GM12878 (cell line): ENCODE data around the gene GNLY. TPM values are rescaled to one million over a fixed set of nuclear protein-coding genes. Genes with fewer than 3 reads are reported as not detected.

Experiments used
- ATAC-seq: fragments of 200-7000 bp; cut with Tn5 transposase; 3 replicates; pipeline ENCODE4 v1.9.1; 2020; ENCODE audit warnings: mild to moderate bottlenecking, moderate library complexity
- BruUV-seq: library from RNA; stranded (reverse); fragments of 400-500 nt; replicated peaks from 2 replicates; lab custom pipeline; 2021; lab: Mats Ljungman, UMichigan
- CTCF ChIA-PET: fragments of 300-600 bp; sonication (Branson Sonifier 250); formaldehyde crosslinking; extraction: SDS; loops from one replicate; lab custom pipeline; 2021; ENCODE audit warnings: inconsistent platforms; lab: Yijun Ruan, JAX
- POLR2A ChIA-PET: fragments of 350-600 bp; formaldehyde crosslinking; extraction: SDS; loops from one replicate; lab custom pipeline; 2021; ENCODE audit warnings: inconsistent platforms; lab: Charles Lee
- RAD21 ChIA-PET: fragments of 300-600 bp; sonication (Branson Sonifier 250); formaldehyde crosslinking; loops from one replicate; lab custom pipeline; 2023; ENCODE audit warnings: antibody characterized with exemption; ENCODE audit not compliant: unreplicated experiment; lab: Charles Lee
- SMC1A ChIA-PET: fragments of 300-600 bp; sonication (Branson Sonifier 250); formaldehyde crosslinking; loops from one replicate; lab custom pipeline; 2023; ENCODE audit not compliant: unreplicated experiment, uncharacterized antibody; lab: Charles Lee
- DNase-seq: peaks from one replicate; pipeline ENCODE4 v3.0.0-alpha.2; 2011; ENCODE audit warnings: low read depth, low spot score
- FAIRE-seq: peaks from 3 replicates; lab custom pipeline; 2011; peaks lifted over from hg19 to GRCh38; lab: Jason Lieb, UNC
- H2AFZ ChIP-seq: 2 replicates; pipeline ENCODE4 v1.6.0; 2011; ENCODE audit warnings: low read depth, low read length, control low read depth; ENCODE audit not compliant: control insufficient read depth
- H3K27ac ChIP-seq: 2 replicates; pipeline ENCODE4 v1.5.1; 2011; ENCODE audit warnings: control low read depth; ENCODE audit not compliant: control insufficient read depth, insufficient read depth
- H3K27me3 ChIP-seq, 2 experiments: replicated peaks in 1 of 2; 2 replicates each; pipeline versions ENCODE4 v1.6.0 to v1.6.1; 2011; ENCODE audit warnings: low read length in 1 of 2; ENCODE audit not compliant: control insufficient read depth in 2 of 2, insufficient read depth in 2 of 2
- H3K36me3 ChIP-seq, 2 experiments: 2 replicates each; pipeline ENCODE4 v1.5.1; 2011; ENCODE audit warnings: low read length in 1 of 2; ENCODE audit not compliant: control insufficient read depth in 2 of 2, insufficient read depth in 2 of 2
- H3K4me1 ChIP-seq: 2 replicates; pipeline ENCODE4 v1.6.1; 2011; ENCODE audit warnings: mild to moderate bottlenecking, low read length, moderate library complexity, mixed read lengths; ENCODE audit not compliant: control insufficient read depth, insufficient read depth
- H3K4me2 ChIP-seq: 2 replicates; pipeline ENCODE4 v1.6.0; 2011; ENCODE audit warnings: control low read depth; ENCODE audit not compliant: control insufficient read depth, insufficient read depth
- H3K4me3 ChIP-seq: fragments of 200-600 bp; sonication (generic); 2 replicates; pipeline ENCODE4 v1.5.1; 2016
- H3K79me2 ChIP-seq: 2 replicates; pipeline ENCODE4 v1.6.0; 2011; ENCODE audit warnings: low read length; ENCODE audit not compliant: control insufficient read depth, insufficient read depth
- H3K9ac ChIP-seq: 2 replicates; pipeline ENCODE4 v1.8.0; 2011; ENCODE audit warnings: low read length, control low read depth, mixed read lengths; ENCODE audit not compliant: control insufficient read depth, insufficient read depth
- H3K9me3 ChIP-seq: replicated peaks from 3 replicates; pipeline ENCODE4 v1.5.1; 2011; ENCODE audit warnings: mild to moderate bottlenecking, low read length; ENCODE audit not compliant: control insufficient read depth, insufficient read depth
- H4K20me1 ChIP-seq: 2 replicates; pipeline ENCODE4 v1.6.0; 2011; ENCODE audit not compliant: control insufficient read depth, insufficient read depth
- CREB1 ChIP-seq: IDR thresholded peaks from 2 replicates; pipeline ENCODE4 v1.6.1; 2012; ENCODE audit warnings: low read depth, mild to moderate bottlenecking, inconsistent platforms
- EED ChIP-seq: sonication (generic); IDR thresholded peaks from 2 replicates; pipeline ENCODE4 v1.6.1; 2016; ENCODE audit warnings: antibody characterized with exemption, low read depth
- ETV6 ChIP-seq, 2 experiments: fragments of 450-650 bp in 1 of 2; IDR thresholded peaks in 1 of 2; conservative IDR thresholded peaks in 1 of 2; 2 replicates each; pipeline ENCODE4 v1.6.1; 2014; ENCODE audit warnings: antibody characterized with exemption in 1 of 2, borderline replicate concordance in 1 of 2, low read depth in 1 of 2, mild to moderate bottlenecking in 1 of 2, moderate library complexity in 1 of 2
- HDAC2 ChIP-seq: fragments of 200-600 bp; sonication (generic); IDR thresholded peaks from 2 replicates; pipeline ENCODE4 v1.6.1; 2017
- MXI1 ChIP-seq: fragments of 150-350 bp; IDR thresholded peaks from 2 replicates; pipeline ENCODE4 v1.6.1; 2011; ENCODE audit warnings: low read depth, mild to moderate bottlenecking, inconsistent platforms, low read length, improper control_type of control experiment
- NR2C2 ChIP-seq: IDR thresholded peaks from 2 replicates; pipeline ENCODE4 v1.6.1; 2011; ENCODE audit warnings: borderline replicate concordance, low read depth; ENCODE audit not compliant: control insufficient read depth, insufficient read length
- RELA ChIP-seq: fragments of 450-650 bp; IDR thresholded peaks from 2 replicates; pipeline ENCODE4 v1.8.0; 2014; ENCODE audit warnings: borderline replicate concordance; ENCODE audit not compliant: partially characterized antibody
- SP1 ChIP-seq: IDR thresholded peaks from one replicate; pipeline ENCODE4 v1.6.1; 2011; ENCODE audit warnings: low read depth, low read length
- TARDBP ChIP-seq: IDR thresholded peaks from 2 replicates; pipeline ENCODE4 v1.6.1; 2016; ENCODE audit warnings: borderline replicate concordance
- ZBED1 ChIP-seq: IDR thresholded peaks from 2 replicates; pipeline ENCODE4 v1.6.1; 2016; ENCODE audit warnings: borderline replicate concordance
- ZNF217 ChIP-seq: fragments of 450-650 bp; IDR thresholded peaks from 2 replicates; pipeline ENCODE4 v1.6.1; 2017; ENCODE audit warnings: antibody characterized with exemption, mild to moderate bottlenecking
- WGBS: methylation state at CpG from one replicate; pipeline ENCODE4 v1.1.6; 2016; ENCODE audit warnings: low lambda C conversion rate; ENCODE audit not compliant: insufficient replicate concordance, insufficient coverage; ENCODE audit errors: missing lambda C conversion rate; 5-methylcytosine and 5-hydroxymethylcytosine counted together
- in situ Hi-C: fragments of 300-500 bp; cut with MboI; formaldehyde crosslinking; loops from 9 replicates; pipeline ENCODE4 v1.14.3; 2018; ENCODE audit warnings: mixed read lengths
- intact Hi-C: fragments of 100-400 bp; cut with micrococcal nuclease; formaldehyde crosslinking; loops from one replicate; pipeline ENCODE4 v1.14.2; 2022; ENCODE audit not compliant: unreplicated experiment
- polyA plus RNA-seq, 11 experiments: library from polyadenylated mRNA; depleted of rRNA in 4 of 11; unstranded in 6 of 11; stranded (reverse) in 5 of 11; fragments of >200 nt; fragmentation: Nextera tagmentation in 4 of 11; fragmentation: Illumina TruSeq in 1 of 11; extraction: Ambion mirVana in 4 of 11; extraction: Trizol in 1 of 11; gene quantifications; 1 replicate in 1 of 11; 2 replicates in 10 of 11; pipeline versions ENCODE4 v1.2.1 to v1.2.3, GENCODE V29; 2011 to 2016; ENCODE audit warnings: inconsistent platforms in 2 of 11, missing spikeins in 2 of 11, low read depth in 1 of 11
- total RNA-seq, 4 experiments: library from RNA; depleted of rRNA in 3 of 4; stranded (reverse); fragments of >200 nt in 3 of 4; fragmentation: Illumina TruSeq in 1 of 4; extraction: Trizol in 1 of 4; gene quantifications; 2 replicates each; pipeline versions ENCODE4 v1.2.1 to v1.2.3, GENCODE V29; 2013 to 2021
- TF ChIP-seq, protein P1 (sequence below): fragments of 450-650 bp; IDR thresholded peaks from 2 replicates; pipeline ENCODE4 v1.6.1; 2016; ENCODE audit warnings: mild to moderate bottlenecking
- TF ChIP-seq, protein P2 (sequence below): IDR thresholded peaks from 2 replicates; pipeline ENCODE4 v1.6.1; 2012; ENCODE audit warnings: low read length, inconsistent platforms
- TF ChIP-seq, protein P3 (sequence below): fragments of 450-650 bp; IDR thresholded peaks from 2 replicates; pipeline ENCODE4 v1.6.1; 2018; ENCODE audit warnings: mild to moderate bottlenecking, low read depth, moderate library complexity; ENCODE audit not compliant: partially characterized antibody

Gene GNLY
- total and polyA plus RNA-seq, 10 of the 15 experiments (the other 5 are each of a cell fraction or from before 2014, with no cell fraction given): 0.18 to 0.42 TPM; not detected in 8

DNA sequence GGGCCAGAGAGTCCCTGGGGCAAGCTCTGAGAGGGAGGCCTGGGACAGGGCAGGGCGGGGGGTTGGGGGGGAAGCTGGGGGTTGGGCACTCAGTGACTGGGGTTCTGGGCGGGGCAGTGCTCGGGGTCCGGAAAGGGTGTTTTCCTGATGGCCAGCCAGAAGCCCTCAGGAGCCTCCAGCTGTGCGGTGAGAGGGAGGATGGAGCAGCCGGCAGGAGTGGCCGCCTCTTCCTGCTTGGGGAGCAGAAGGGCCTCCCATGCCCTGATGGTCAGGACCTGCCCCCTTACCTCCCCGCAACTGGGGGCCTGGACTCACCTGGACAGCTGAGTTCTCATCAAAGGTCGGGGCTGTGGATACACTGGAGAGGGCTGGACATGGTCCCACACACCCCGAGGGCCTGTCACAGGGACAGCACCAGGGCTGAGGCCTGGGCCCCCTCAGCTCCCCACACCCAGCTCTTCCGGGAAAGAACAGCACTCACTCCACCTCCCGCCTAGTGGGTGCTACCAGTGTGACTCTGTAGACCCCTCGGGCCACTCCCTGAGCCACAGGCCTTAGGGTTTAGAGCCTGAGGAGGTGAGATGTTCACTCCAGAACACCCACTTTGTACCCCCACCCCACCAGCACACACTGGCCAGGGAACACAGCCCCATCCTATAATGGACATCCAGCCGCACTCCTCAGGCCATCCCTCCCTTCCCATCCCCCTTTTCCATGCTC, 32.9 kb upstream of the GNLY start (continued):
- no peak for TF ChIP-seq TARDBP
- TF ChIP-seq, protein P1, sequence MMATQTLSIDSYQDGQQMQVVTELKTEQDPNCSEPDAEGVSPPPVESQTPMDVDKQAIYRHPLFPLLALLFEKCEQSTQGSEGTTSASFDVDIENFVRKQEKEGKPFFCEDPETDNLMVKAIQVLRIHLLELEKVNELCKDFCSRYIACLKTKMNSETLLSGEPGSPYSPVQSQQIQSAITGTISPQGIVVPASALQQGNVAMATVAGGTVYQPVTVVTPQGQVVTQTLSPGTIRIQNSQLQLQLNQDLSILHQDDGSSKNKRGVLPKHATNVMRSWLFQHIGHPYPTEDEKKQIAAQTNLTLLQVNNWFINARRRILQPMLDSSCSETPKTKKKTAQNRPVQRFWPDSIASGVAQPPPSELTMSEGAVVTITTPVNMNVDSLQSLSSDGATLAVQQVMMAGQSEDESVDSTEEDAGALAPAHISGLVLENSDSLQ: no peak
- no peak for TF ChIP-seq MXI1

DNA sequence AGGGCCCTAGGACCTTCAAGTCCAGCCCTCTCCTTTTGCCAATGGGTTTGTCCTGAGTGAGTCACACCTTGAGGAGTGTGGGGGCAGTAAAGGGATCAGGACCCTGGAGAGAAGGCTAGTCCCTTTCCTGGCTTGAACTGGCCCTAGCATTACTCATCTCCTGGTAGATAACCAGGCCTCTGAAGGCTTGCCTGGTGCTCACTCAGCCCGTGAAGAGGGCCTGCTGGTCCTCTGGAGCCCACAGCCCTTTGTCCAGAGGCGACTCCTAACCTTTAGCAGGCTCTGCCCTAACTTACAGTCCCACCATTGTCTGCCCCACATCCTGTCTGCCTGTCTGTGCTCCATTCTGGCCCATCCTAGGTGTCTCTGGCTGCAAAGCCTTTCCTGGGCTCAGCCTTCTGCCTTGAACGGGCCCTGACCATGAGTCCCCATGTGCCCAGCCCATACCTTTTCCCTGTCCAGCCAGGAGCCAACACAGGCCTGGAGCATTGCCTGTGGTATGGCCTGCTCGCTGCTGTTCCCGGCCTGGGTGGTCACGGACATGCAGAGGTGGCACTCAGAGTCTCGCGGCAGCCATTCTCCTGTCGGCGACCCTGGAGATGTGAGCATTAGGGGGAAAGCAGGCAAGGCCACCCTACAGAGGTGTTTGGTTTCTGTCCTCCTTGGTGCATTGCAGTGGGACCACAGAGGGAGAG, 31.1 kb upstream of the GNLY start:
- WGBS: 68% methylated on average over 10 of the region's 10 CpGs
- Histone ChIP-seq H3K27me3 (no peaks in the 10 kb centered on the region), H3K9me3 (no peaks in the 10 kb centered on the region), H3K4me2 (no peak overlapping the region), H3K36me3 (peaks cover 0 to 2% of the 10 kb centered on the region in 2 experiments; a peak in 1 of 4 replicates), H2AFZ (no peak overlapping the region), H4K20me1 (no peaks in the 10 kb centered on the region), H3K9ac (no peak overlapping the region), H3K79me2 (no peaks in the 10 kb centered on the region), H3K27ac (no peak overlapping the region), H3K4me3 (no peak overlapping the region), H3K4me1 (no peaks in the 10 kb centered on the region)
- ChIA-PET SMC1A (no interaction called here), POLR2A (no interaction called here), RAD21 (interaction anchor here (0.7 kb wide), 1 partner anchor 29 kb away, joined by 5 read pairs; no protein-coding TSS in a partner anchor), CTCF (interaction anchor here (1.2 kb wide), 1 partner anchor 26 kb away, joined by 3 read pairs; no protein-coding TSS in a partner anchor)
- ATAC-seq (no peak; the same call in 1 of the 3 replicates), FAIRE-seq (no peak), DNase-seq (no peak)
- intact Hi-C loops: no loop called here
- no TSS peak for BruUV-seq
- in situ Hi-C loops: no loop called here
- TF ChIP-seq ZNF217: no peak
- TF ChIP-seq HDAC2: no peak
- TF ChIP-seq RELA: no peak
- TF ChIP-seq EED: no peak
- TF ChIP-seq CREB1: no peak
- no peak for TF ChIP-seq SP1
- TF ChIP-seq ZBED1: no peak
- TF ChIP-seq, protein P2, sequence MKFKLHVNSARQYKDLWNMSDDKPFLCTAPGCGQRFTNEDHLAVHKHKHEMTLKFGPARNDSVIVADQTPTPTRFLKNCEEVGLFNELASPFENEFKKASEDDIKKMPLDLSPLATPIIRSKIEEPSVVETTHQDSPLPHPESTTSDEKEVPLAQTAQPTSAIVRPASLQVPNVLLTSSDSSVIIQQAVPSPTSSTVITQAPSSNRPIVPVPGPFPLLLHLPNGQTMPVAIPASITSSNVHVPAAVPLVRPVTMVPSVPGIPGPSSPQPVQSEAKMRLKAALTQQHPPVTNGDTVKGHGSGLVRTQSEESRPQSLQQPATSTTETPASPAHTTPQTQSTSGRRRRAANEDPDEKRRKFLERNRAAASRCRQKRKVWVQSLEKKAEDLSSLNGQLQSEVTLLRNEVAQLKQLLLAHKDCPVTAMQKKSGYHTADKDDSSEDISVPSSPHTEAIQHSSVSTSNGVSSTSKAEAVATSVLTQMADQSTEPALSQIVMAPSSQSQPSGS: no peak
- TF ChIP-seq NR2C2: no peak
- no peak for TF ChIP-seq ETV6 (conservative IDR thresholded peaks at IDR 0.05 in 1 of 2, IDR thresholded peaks at IDR 0.05 in 1 of 2; ENCODE audit: borderline replicate concordance in 1 of 2, low read depth in 1 of 2)
- TF ChIP-seq, protein P3, sequence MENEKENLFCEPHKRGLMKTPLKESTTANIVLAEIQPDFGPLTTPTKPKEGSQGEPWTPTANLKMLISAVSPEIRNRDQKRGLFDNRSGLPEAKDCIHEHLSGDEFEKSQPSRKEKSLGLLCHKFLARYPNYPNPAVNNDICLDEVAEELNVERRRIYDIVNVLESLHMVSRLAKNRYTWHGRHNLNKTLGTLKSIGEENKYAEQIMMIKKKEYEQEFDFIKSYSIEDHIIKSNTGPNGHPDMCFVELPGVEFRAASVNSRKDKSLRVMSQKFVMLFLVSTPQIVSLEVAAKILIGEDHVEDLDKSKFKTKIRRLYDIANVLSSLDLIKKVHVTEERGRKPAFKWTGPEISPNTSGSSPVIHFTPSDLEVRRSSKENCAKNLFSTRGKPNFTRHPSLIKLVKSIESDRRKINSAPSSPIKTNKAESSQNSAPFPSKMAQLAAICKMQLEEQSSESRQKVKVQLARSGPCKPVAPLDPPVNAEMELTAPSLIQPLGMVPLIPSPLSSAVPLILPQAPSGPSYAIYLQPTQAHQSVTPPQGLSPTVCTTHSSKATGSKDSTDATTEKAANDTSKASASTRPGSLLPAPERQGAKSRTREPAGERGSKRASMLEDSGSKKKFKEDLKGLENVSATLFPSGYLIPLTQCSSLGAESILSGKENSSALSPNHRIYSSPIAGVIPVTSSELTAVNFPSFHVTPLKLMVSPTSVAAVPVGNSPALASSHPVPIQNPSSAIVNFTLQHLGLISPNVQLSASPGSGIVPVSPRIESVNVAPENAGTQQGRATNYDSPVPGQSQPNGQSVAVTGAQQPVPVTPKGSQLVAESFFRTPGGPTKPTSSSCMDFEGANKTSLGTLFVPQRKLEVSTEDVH: no peak
